Heart right ventricle (tissue), 16 donors: ENCODE results near the gene PRDM5. TPM values are rescaled to one million over a fixed set of nuclear protein-coding genes. Genes with fewer than 3 reads are reported as not detected.

Source experiments
- ATAC-seq, 8 donors: fragments of 200-7000 bp; cut with Tn5 transposase; one replicate each; pipeline ENCODE4 v1.9.1; 2020; ENCODE audit warnings: mild to moderate bottlenecking in 8 of 8, moderate library complexity in 8 of 8, moderate number of reproducible peaks in 1 of 8
- DNase-seq, 2 donors: peaks; one replicate each; pipeline ENCODE4 v3.0.0-alpha.2; 2020
- H3K27ac ChIP-seq, 10 donors: fragments of 200-600 bp; sonication (generic) in 2 of 10; one replicate each; pipeline versions ENCODE4 v1.5.0 to v1.8.0; 2020 to 2022; ENCODE audit warnings: mild to moderate bottlenecking in 3 of 10
- H3K27me3 ChIP-seq, 7 donors: fragments of 200-600 bp; one replicate each; pipeline ENCODE4 v1.8.0; 2021 to 2022; ENCODE audit warnings: mild to moderate bottlenecking in 2 of 7
- H3K36me3 ChIP-seq, 9 donors: fragments of 200-600 bp; sonication (generic) in 1 of 9; one replicate each; pipeline versions ENCODE4 v1.5.0 to v1.8.0; 2020 to 2022; ENCODE audit warnings: mild to moderate bottlenecking in 2 of 9
- H3K4me1 ChIP-seq, 9 donors: fragments of 200-600 bp; sonication (generic) in 1 of 9; one replicate each; pipeline versions ENCODE4 v1.5.0 to v1.8.0; 2020 to 2022; ENCODE audit warnings: mild to moderate bottlenecking in 4 of 9
- H3K4me3 ChIP-seq, 10 donors: fragments of 200-600 bp; sonication (generic) in 2 of 10; one replicate each; pipeline versions ENCODE4 v1.5.0 to v1.8.0; 2020 to 2022; ENCODE audit warnings: mild to moderate bottlenecking in 7 of 10, moderate library complexity in 2 of 10
- H3K9me3 ChIP-seq, 11 donors: fragments of 200-600 bp in 10 of 11; sonication (generic) in 2 of 11; one replicate each; pipeline versions ENCODE4 v1.5.0 to v1.8.0; 2013 to 2022; ENCODE audit warnings: mild to moderate bottlenecking in 2 of 11, control low read depth in 1 of 11, moderate library complexity in 1 of 11
- CTCF ChIP-seq, 9 donors: fragments of 200-600 bp; sonication (generic) in 2 of 9; IDR thresholded peaks; one replicate each; pipeline versions ENCODE4 v1.5.0 to v1.8.0; 2021 to 2022; ENCODE audit warnings: antibody characterized with exemption in 9 of 9, mild to moderate bottlenecking in 5 of 9, moderate library complexity in 1 of 9
- WGBS, 2 donors: extraction: QIAGEN DNeasy Blood & Tissue Kit; methylation state at CpG; one replicate each; pipeline ENCODE4 v1.1.7; 2013; ENCODE audit warnings: inconsistent platforms in 1 of 2; 5-methylcytosine and 5-hydroxymethylcytosine counted together
- intact Hi-C, 10 donors: fragments of 100-400 bp; cut with DNase I; formaldehyde crosslinking; loops; one replicate each; pipeline versions ENCODE4 v1.11.1 to v1.14.2; 2022
- polyA plus RNA-seq, 2 donors: library from polyadenylated mRNA; stranded (reverse); fragments of 200-250 nt; gene quantifications; one replicate each; pipeline ENCODE4 v1.2.3, GENCODE V29; 2013
- total RNA-seq, 10 donors: library from RNA; stranded (reverse); fragmentation: NEBNext Ultra II Directional in 3 of 10; extraction: Animal tissue kit (Norgen Biotek cat#: 25700) in 3 of 10; gene quantifications; one replicate each; pipeline versions ENCODE4 v1.2.1 to v1.2.4, GENCODE V29; 2021 to 2023
- donor health status: Arrhythmogenic right ventricular cardiomyopathy.
- donor health status: ischemic (EF 13 %, LVEDD 7.1; RV severe dilation, severe dysfunction).
- donor health status: healthy with polysubstance abuse.
- donor health status: DM: no; HTN: yes; CAD: no.
- donor health status: DM: no; HTN: no; CAD: no.
- donor health status: ischemic (EF 25% LVEDD 6.9; RV normal size, moderate dysfunction).
- donor health status: ischemic (EF 25% LVEDD 5.7; RV mildly dilated, moderate dysfunction).
- donor health status: healthy.
- donor health status: DM: yes; HTN: yes; CAD: no.
- donor health status: Ischemic cardiomyopathy.
- donor health status: ischemic (EF 35%, LVEDD 5.7; RV mildly dilated, moderate dysfunction).
- donor health status: nonischemic (EF 11% LVEDD 7.7; RV severe dilation, severe dysfunction).
- donor health status: DM: yes; HTN: yes; CAD: no.
- donor health status: PGD.
- donor health status: ischemic (EF 29% LVEDD 5.4; RV normal size, mild dysfunction).
- donor health status: nonischemic (EF 23%, LVEDD 6.1; RV moderate dilation, normal function).

The PRDM5 gene
- total and polyA plus RNA-seq, 12 donors = 1.5 to 20.5 (median 12.1) TPM

DNA sequence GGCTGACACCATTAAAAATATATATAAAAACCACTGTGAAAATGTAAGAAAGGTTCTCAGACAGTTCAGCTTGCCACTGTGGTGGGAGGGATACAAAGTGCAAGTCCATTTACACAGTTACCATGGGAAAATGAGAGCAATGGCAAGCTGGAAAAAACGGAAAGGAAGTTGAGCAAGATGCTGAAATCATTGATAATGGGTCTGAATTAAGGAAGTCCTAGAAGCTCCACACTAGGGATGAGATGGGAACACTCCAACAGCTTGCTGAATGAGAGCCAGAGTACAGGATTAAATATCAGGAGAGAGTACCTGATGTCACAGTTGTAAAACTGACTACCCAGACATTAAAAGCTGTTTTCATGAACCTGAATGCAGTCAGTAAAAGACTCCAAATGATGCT, 218.6 kb downstream of the PRDM5 start:
- ATAC-seq (peak in 4 of 8 donors; percentile 41 to 56 (median 45)), DNase-seq (no peak)
- WGBS, 2 donors = 45 to 66% methylated on average over 1 of the region's 1 CpG
- intact Hi-C loops = loop anchor here in 1 of 10 donors (10.0 kb wide), 1 partner anchor 391 kb away; no protein-coding TSS in a partner anchor
- no peak for TF ChIP-seq CTCF (IDR thresholded peaks at IDR 0.05)
- no peaks in the 10 kb centered on the region for H3K36me3 ChIP-seq
- peak overlapping the region in 2 of 10 donors; percentile 20 to 28 for H3K27ac ChIP-seq
- no peak overlapping the region for H3K4me3 ChIP-seq
- peaks cover 0 to 19% (median 0%) of the 10 kb centered on the region in 11 donors for H3K9me3 ChIP-seq
- H3K4me1 ChIP-seq = peaks cover 0 to 14% (median 7%) of the 10 kb centered on the region in 9 donors
- H3K27me3 ChIP-seq = no peaks in the 10 kb centered on the region

- ATAC-seq = peak in 7 of 8 donors; percentile 59 to 96 (median 76)
- TF ChIP-seq CTCF (IDR thresholded peaks at IDR 0.05) = no peak
- DNase-seq = peak; percentile 15 to 49
- H3K27me3 ChIP-seq = no peaks in the 10 kb centered on the region
- H3K4me1 ChIP-seq = peaks cover 0 to 18% (median 7%) of the 10 kb centered on the region in 9 donors
- peak overlapping the region in 1 of 10 donors; percentile 36 for H3K27ac ChIP-seq
- peaks cover 0 to 5% (median 0%) of the 10 kb centered on the region in 11 donors for H3K9me3 ChIP-seq
- 53 to 68% methylated on average over 1 of the region's 1 CpG for WGBS, 2 donors
- no peak overlapping the region for H3K4me3 ChIP-seq
- intact Hi-C loops = no loop called here
- no peaks in the 10 kb centered on the region for H3K36me3 ChIP-seq
Observed at GRCh38 chr4:120699354-120699753, 223.2 kb downstream of the PRDM5 start.

GRCh38 chr4:120694973-120695372, 227.6 kb downstream of the PRDM5 start:
- no peak for ATAC-seq
- no peak overlapping the region for H3K4me3 ChIP-seq
- no peak overlapping the region for H3K27ac ChIP-seq
- intact Hi-C loops = no loop called here
- no peak for DNase-seq
- no peaks in the 10 kb centered on the region for H3K36me3 ChIP-seq
- peaks cover 0 to 24% (median 0%) of the 10 kb centered on the region in 9 donors for H3K4me1 ChIP-seq
- WGBS, 2 donors = 14 to 18% methylated on average over 2 of the region's 2 CpGs
- H3K27me3 ChIP-seq = no peaks in the 10 kb centered on the region
- no peaks in the 10 kb centered on the region for H3K9me3 ChIP-seq
- no peak for TF ChIP-seq CTCF (IDR thresholded peaks at IDR 0.05)

GRCh38 chr4:120693816-120694215, 228.7 kb downstream of the PRDM5 start:
- ATAC-seq (no peak), DNase-seq (no peak)
- Histone ChIP-seq H3K4me1 (peaks cover 0 to 24% (median 0%) of the 10 kb centered on the region in 9 donors), H3K9me3 (no peaks in the 10 kb centered on the region), H3K27ac (no peak overlapping the region), H3K36me3 (no peaks in the 10 kb centered on the region), H3K4me3 (no peak overlapping the region), H3K27me3 (no peaks in the 10 kb centered on the region)
- TF ChIP-seq CTCF (IDR thresholded peaks at IDR 0.05) = no peak
- intact Hi-C loops = no loop called here
